NCI-H82 (cell line): ENCODE measurements around the gene ZFR2.

Source experiments
- DNase-seq: peaks from one replicate; lab custom pipeline; 2025; lab: John Stamatoyannopoulos, UW

Gene ZFR2

GRCh38 chr19:3813473-3814392 is 55.1 kb downstream of the ZFR2 start:
- no peak for DNase-seq

GRCh38 chr19:3810708-3811355 is 58.0 kb downstream of the ZFR2 start:
- DNase-seq = no peak

DNA sequence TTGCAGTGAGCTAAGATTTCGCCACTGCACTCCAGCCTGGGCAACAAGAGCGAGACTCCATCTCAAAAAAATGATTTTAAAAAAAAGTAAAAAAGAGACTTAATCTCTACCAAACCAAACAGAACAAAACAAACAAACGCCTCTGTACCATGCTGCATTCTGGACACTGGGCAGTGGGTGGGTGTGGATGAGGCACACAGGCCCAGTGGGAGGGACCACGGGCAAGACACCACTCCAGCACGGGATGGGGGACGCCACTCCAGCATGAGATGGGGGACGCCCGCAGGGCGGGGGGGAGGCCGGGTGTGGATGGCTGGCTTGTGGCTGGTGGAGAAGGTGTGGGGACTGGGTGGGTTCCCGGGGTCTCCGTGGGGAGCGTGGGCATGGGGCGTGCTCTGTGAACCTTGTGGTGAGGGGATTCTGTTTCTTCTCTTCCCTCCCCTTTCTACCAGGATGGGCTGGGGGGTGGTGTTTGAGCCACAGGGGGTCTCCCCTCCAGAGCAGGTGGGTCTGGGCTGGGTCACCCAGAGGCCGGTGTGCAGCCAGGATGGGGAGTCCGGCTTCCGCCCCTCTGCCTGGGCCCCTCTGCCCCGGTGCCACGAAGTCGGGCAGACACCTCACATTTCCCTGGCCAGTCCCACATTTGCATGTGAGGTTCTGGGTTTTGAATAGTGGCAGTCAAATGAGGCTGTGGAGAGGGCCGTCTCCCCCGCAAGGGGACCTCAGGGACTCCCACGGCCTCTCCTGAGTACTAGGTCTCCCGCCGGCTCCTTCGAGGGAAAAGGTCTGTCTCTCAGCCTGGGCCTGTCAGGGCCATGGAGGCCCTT is 58.7 kb downstream of the ZFR2 start:
- no peak for DNase-seq

DNA sequence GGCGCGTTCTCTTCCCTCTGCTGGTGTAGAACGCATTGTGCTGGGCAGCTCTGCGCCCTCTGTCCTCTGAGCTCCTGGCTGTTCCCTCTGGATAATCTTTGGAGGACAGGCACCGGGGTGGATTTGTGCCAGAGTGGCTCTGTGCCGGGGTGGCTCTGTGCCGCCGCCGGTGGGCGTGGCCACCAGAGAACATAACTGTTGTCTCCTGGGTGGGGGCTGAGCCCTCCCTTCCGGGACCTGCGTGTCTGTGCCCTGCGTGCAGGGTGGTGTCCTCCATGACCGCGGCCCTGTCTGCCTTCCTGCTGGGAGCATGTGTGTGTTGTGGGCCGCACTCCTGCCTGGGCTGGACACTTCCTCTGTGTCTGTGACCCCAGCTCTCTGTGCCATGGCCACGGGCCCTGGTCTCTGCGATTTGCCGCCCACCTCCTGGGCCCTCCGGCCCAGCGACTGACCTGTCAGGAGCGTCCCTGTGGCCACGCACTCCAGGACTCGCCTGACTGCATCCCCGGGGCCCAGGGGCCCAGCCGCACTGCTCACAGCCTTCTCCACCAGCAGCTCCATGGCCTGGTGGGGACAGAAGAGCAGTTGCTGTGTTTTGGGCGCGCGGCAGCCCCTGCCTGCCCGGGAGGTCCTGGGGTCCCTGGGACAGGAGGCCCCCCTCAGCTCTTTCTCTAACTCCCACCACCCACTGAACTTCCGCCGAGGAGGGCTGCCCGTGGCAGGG is 60.3 kb downstream of the ZFR2 start:
- DNase-seq = no peak

DNA sequence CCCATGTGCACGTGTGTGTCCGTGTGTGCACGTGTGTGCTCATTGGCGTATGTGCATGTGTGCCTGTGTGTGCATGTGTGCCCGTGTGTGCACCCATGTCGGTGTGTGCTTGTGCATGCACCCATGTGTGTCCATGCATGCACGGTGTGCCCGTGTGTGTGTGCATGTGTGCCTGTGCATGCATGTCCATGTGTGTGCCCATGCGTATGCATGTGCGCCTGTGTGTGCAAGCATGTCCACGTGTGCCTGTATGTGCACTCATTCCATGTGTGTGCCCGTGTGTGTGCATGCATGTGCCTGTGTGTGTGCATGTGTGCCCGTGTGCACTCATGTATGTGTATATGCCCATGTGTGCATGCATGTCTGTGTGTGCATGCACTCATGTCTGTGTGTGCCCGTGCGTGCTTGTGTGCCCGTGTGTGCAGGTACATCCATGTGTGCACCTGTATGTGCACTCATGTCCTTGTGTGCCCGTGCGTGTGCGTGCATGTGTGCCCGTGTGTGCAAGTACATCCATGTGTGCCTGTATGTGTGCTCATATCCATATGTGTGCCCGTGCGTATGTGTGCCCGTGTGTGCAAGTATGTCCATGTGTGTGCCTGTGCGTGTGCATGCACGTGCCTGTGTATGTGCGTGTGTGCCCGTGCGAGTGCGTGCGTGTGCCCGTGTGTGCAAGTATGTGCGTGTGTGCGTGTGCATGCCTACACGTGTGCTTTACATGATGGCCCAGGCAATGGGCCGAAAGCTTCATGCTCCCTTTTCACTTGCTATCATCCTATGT is 61.1 kb downstream of the ZFR2 start:
- no peak for DNase-seq

DNA sequence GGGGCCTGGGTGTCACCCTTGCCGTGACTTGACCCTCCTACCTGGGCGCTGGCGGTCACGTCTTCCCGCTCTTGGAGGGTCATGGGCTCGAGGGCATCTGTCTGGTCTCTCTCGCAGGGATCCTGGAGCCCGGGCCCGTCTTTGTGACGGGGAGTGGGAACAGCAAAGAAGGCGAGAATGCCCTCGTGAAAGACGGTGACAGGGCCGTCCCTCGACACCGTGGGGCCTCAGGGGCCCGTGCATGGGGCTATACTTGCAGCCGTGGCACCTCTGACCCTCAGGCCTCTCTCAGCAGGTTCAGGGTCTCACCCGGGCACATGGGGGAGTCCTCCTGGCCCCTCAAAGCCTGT is 61.7 kb downstream of the ZFR2 start:
- DNase-seq = no peak

DNA sequence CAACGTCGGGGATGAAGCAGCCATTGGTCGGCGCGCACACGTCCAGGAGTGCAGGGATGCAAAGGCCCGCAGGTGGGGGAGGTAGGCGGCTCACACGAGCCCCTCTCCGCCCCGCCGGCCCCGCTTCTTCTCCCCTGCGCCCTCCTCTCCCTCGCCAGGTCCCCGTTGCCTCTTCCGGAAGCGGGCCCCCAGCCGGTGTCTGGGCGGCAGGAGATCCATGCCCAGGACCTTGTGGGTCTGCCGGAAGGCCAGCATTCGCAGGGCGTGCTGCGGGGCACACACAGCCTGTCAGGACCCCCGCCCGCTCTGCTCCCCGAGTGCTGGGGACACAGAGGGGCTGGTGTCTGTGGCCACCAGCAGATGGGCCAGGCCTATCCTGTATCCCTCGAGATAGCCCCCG is 63.0 kb downstream of the ZFR2 start:
- DNase-seq = no peak

DNA sequence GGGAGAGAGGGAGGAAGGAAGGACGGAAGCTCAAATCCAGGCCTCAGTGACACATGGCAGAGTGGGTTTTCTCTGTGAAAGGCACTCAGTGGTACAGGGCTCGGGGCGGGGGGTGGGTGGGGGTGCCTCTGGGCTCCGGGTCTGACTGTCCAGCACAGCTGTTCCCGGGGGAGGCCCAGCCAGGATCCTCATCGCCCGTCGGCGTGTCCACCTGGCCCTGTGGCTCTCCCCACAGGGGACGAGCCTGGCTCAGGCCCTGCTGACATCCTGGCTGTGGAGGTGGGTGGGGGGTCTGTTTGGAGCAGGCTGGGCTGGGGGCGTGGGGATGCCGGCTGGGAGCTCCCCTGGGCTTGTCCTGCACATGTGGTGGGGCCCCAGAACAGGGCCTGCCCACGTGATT is 64.4 kb downstream of the ZFR2 start:
- no peak for DNase-seq

GRCh38 chr19:3803986-3804385 is 64.9 kb downstream of the ZFR2 start:
- no peak for DNase-seq

- DNase-seq = no peak
These were observed 65.5 kb downstream of the ZFR2 start for GRCh38 chr19:3803114-3803888.

- peak; percentile 8 for DNase-seq
These were observed 67.3 kb downstream of the ZFR2 start for GRCh38 chr19:3801412-3802096.

DNA sequence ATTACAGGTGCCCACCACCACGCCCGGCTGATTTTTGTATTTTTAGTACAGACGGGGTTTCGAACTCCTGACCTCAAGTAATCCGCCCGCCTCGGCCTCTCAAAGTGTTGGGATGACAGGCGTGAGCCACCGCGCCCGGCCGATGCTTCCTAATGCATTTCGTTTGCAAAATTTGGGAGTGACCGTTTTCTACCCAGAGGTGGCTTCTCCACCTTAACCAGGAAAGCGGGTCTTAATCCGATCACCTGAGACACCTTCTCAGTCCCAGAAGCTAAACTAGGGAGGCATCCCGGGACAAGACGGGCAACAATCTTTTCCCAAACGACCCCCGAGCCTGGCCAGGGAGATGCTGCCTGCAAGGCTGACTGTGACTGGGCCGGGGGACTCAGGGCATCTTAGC is 67.8 kb downstream of the ZFR2 start:
- no peak for DNase-seq

DNA sequence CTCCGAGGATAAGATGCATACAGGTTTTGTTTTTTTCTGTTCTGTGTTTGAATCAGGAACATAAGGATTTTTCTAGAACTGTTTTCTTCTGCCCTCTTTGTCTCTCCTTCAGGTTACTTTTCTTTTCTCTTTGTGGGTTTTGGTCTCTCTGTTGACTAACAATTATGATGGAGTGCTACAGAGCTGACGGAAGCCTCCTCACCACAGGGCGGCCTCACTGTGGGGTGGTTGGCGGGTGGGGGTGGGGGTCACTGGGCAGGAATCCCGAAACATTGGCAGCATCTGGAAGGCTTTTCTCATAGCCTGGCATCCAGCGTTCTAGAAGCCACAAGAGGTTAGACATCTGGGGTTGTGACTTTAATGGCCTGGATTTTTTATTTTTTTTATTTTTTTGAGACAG is 70.7 kb downstream of the ZFR2 start:
- no peak for DNase-seq

GRCh38 chr19:3796358-3796757 is 72.5 kb downstream of the ZFR2 start:
- DNase-seq = no peak

- no peak for DNase-seq
These were observed 75.0 kb downstream of the ZFR2 start for GRCh38 chr19:3793799-3794198.

- no peak for DNase-seq
These were observed 76.7 kb downstream of the ZFR2 start for GRCh38 chr19:3792114-3792513.

DNA sequence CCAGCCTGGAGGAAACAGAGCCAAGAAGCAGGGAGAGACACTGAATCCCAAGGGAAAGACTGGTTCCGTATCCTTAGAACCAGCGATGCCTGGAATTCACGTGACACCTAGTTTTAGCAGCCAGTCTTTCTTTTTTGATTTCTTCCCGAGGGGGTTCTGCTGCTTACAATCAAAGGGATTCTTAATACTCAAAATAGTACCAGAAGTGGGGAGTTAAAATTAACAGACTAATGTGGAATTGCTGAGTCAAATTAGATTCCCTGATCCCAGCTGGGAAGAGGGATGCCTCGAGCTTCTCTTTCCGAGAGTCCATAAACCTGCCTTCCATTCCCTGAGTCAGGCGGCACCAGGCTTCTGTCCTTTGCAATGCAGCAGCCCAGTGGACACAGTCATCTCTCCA is 77.9 kb downstream of the ZFR2 start:
- DNase-seq = no peak

GRCh38 chr19:3790209-3790734 is 78.6 kb downstream of the ZFR2 start:
- DNase-seq = no peak

DNA sequence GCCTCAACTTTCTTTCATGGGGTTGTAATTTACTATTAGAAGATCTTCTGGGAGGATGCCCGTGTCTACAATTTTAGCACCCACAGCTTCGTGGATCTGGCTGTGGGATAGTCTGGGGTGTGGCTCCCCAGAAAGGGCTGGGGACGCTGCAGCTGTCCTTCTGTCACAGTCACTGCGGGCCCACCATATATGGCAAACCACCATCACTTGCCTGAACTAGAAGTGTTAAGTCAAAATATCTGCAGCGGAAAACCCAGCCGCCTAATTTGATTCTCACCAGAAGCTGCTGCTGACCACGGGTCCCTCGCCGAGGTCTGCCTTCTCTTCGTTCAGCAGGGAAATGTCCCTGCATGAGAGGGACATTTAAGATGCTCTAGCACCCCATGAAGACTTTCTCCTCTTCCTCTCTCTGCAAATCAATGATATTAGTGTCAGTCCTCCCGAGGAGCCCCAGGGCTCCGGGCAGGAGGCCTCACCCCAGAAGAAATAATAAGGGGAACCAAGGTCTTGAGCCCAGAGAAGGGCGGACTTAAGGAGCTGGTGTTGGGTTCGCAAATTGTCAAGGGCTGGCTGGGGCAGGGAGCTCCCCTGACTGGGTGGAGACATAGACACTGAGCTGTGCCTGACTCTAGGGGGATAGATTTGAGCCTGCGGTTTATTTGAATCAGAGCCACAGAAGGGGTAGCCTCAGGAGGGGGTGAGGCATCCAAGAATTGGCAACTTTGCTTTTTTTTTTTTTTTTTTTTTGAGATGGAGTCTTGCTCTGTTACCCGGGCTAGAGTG is 79.7 kb downstream of the ZFR2 start:
- DNase-seq = no peak
